HG03354 (cell line): ENCODE results near the gene ABCC10.
"Not testable (repeated sequence)": the region's sequence is repeated elsewhere in the genome, so short reads cannot be mapped to it uniquely, and the experiment has no call there.

Experiments used
- ATAC-seq: cut with Tn5 transposase; IDR thresholded peaks from one replicate; pipeline ENCODE4 v1.9.1; 2021; ENCODE audit warnings: mild to moderate bottlenecking; ENCODE audit not compliant: unreplicated experiment, poor library complexity, severe bottlenecking

The ABCC10 gene, protein sequence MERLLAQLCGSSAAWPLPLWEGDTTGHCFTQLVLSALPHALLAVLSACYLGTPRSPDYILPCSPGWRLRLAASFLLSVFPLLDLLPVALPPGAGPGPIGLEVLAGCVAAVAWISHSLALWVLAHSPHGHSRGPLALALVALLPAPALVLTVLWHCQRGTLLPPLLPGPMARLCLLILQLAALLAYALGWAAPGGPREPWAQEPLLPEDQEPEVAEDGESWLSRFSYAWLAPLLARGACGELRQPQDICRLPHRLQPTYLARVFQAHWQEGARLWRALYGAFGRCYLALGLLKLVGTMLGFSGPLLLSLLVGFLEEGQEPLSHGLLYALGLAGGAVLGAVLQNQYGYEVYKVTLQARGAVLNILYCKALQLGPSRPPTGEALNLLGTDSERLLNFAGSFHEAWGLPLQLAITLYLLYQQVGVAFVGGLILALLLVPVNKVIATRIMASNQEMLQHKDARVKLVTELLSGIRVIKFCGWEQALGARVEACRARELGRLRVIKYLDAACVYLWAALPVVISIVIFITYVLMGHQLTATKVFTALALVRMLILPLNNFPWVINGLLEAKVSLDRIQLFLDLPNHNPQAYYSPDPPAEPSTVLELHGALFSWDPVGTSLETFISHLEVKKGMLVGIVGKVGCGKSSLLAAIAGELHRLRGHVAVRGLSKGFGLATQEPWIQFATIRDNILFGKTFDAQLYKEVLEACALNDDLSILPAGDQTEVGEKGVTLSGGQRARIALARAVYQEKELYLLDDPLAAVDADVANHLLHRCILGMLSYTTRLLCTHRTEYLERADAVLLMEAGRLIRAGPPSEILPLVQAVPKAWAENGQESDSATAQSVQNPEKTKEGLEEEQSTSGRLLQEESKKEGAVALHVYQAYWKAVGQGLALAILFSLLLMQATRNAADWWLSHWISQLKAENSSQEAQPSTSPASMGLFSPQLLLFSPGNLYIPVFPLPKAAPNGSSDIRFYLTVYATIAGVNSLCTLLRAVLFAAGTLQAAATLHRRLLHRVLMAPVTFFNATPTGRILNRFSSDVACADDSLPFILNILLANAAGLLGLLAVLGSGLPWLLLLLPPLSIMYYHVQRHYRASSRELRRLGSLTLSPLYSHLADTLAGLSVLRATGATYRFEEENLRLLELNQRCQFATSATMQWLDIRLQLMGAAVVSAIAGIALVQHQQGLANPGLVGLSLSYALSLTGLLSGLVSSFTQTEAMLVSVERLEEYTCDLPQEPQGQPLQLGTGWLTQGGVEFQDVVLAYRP (N-terminal part only)

DNA sequence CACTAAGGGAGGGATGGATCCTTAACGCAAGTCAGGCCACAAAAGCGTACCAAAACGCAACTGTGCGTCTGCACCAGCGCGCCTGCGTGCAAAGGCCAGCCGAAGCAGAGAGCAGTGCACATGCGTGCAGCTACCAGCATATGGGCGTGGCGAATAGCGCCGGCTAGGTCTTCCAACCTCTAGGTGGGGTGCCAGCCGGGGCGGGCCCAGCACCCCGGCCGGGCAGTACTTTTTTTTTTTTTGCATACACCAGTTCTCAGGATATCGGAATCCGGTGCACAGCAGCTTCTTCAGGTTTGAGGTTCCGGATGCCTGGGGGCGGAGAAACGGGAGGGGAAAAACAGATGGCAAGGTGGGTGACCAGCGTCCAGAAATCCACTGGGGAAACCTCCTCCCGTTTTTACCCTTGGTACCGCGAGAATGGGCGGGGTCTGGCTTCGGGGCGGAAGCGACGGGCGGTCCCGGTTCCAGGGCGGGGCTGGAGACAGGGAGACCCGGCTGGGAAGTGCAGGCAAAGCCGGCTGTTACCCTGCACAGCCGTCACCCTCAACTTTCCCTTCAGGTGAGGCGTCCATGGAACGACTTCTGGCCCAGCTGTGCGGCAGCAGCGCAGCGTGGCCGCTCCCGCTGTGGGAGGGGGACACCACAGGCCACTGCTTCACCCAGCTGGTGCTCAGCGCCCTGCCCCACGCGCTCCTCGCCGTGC lies at the start of gene ABCC10:
Gene ABCC10, plus strand, starts transcription at position 136 of the 706 bp plus-strand sequence. Its CDS starts 438 bp downstream, at position 574.
- ATAC-seq: peak; percentile 94

DNA sequence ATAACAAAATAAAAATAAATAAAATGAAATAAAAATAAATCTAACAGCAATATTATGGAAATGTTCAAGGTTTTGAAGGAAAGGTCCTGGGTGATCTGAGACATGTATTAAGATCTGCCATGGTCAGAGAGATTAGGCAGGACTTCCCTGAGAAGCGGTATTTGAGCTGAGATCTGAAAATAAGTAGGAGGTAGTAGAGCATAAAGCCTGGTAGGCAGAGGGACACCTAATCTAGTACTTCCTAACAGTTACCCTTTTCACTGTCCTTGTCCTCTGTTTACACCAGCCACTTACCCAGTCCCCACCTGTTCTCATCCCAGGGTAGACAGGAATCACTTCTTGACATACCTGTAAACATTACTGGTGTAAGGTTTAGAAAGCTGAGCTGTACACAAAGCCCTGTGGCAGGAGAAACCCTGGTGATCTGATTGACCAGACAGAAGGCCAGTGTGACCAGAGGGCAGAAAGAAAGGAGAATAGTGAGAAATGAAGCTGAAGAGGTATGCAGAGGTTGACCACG lies 49.6 kb upstream of the ABCC10 start:
- no peak for ATAC-seq

DNA sequence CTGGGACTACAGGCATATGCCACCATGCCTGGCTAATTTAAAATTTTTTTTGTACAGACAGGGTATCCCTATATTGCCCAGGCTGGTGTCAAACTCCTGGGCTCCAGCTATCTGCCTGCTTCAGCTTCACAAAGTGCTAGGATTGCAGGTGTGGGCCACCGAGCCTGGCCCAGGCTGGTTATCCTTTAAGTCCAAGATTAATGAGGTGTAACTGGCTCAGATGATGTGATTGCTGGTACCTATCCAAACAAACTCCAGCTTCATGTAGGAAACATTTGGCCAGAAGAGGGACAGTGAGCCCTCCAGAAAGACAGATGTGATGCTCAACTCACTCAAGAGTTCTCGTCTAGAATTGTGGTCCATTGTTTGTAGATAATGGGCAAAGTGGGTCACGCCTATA lies 48.7 kb upstream of the ABCC10 start:
- no peak for ATAC-seq

DNA sequence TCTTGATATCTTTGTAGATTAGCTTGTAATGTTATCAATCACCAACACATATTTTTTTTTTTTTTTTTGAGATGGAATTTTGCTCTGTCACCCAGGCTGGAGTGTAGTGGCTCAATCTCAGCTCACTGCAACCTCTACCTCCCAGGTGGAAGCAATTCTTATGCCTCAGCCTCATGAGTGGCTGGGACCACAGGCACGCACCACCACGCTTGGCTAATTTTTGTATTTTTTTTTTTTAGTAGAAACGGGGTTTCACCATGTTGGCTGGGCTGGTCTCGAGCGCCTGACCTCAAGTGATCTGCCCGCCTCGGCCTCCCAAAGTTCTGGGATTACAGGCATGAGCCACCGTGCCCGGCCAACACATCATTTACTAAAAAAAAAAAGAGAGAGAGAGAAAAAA lies 46.5 kb upstream of the ABCC10 start:
- not testable (repeated sequence) for ATAC-seq

DNA sequence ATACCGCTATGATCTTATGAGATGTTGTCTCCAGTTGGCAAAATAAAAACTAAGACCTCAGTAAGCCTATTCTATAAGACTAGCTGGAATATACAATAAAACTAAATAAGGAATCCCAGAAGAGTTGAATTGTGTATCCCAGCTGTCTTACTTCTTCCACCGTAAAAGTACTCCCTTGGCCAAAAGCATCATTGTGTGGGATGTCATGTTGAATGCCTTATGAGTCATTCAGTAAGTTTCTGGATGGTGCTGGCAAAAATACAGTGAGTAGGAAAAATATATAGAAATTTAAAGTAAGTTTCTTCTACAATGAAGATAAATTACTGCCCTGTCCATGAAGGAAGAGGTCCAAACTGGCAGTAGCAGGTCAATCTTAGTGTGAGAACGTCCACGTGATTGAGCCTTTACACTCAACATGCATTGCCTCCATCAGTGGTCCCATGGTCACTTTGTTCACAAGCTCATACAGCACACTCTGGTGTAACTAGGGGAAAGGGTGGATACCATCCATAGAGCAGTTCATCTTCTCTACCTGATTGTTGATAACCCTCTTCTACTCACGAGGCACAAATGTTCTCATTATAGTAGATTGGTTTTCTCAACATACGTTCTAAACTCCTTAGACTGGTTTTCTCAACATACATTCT lies 44.2 kb upstream of the ABCC10 start:
- no peak for ATAC-seq

DNA sequence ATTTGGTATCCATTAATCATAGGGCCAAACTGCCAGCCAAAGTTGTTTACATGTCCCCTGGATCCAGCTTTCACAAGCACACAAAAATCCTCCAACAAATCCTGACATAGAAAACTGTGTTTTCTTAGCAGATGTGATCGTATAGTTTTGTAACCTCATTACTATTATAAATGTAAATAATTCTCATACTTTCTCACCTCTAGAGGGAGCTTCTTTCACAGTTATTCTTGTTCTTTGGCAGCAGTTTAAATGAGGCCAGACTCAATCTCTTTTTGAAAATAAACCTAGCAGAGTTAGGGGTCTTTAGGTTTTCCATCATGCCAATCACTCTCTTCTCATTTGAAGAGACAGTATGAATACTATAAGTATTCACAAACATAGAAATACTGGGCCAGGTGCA lies 40.8 kb upstream of the ABCC10 start:
- no peak for ATAC-seq

DNA sequence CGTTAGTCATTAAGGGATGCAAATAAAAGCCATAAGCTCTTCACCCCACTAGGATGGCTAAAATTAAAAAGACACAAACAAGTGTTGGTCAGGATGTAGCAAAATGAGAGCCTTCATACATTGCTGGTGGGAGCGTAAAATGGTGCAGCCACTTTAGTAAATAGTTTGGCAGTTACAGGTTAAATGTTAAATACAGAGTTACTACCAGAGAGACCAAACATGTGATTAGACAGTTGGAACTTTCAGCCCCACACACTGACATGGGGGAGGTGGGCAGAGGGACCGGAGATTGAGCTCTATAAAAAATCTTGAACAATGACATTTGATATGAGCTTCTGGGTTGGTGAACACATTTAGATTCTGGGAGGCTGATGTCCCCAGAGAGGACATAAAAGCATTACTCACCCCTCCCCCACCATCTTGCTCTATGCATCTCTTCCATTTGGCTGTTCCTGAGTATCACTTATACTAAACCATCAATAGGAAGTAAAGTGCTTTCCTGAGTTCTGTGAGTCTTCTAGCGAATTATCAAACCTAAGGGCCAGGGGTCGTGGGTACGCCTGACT lies 37.5 kb upstream of the ABCC10 start:
- no peak for ATAC-seq

DNA sequence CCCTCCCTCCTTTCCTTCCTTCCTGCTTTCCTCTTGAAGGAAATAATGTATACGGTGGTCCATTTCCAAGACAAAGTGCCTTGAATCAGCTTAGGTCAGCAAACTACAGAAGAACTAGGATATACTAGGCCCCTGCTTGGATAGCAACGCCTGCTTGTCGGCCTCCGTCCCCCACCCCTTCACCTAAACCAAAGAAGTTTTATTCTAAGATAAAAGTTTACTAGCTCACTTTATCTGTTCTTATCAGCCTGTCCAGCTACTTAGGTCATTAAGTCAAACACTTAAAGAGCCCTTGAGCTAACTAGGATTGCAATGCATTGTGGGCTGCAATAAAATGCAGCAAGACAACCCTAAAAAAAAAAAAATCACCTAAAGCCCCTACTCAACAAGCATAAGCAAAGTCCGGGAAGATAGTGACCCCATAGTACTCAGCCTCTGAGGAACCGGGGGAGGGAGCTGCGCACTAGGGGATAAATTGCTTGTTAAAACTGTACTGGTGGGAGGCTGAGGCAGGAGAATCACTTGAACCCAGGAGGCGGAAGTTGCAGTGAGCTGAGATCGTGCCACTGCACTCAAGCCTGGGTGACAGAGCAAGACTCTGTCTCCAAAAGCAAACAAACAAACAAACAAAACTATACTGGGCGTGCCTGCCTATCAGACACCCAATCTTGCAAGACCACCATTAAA lies 36.4 kb upstream of the ABCC10 start:
- not testable (repeated sequence) for ATAC-seq

DNA sequence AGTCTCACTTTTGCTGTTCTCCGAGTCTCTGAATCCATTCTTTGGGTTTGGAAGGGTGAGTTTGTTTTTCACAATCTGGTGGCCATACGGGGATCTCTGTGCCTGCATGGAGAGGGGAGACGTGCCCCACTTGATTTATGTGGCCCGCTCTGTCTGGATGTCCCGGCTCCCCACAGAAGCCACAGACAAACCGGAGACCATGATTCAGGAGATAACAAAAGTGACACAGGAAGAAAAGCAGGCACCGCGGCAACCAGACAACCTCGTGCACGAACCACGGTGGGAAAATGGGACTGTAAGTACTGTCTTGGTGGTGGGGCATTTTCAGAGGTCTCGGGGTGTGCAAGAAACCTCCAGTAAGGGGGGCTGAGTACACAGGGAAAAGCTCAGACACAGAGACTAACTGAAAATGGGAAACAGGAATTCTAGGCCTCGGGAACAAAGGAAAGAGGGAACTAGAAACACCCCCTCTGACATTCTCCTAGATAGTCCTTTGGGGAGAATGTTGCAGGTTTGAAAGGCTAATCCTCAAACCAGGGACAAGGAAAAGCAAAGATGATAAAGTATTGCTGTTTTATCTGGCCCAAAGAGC lies 35.8 kb upstream of the ABCC10 start:
- ATAC-seq: no peak

DNA sequence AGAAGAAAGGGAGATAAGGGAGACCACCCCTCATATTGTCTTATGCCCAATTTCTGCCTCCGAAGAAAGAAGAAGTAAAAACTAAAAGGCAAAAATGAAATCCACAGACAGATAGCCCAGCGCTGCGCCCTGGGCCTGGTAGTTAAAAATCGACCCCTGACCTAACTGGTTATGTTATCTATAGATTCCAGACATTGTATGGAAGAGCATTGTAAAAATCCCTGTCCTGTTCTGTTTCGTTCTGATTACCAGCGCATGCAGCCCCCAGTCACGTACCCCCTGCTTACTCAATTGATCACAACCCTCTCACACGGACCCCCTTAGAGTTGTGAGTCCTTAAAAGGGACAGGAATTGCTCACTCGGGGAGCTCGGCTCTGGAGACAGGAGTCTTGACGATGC lies 34.2 kb upstream of the ABCC10 start:
- ATAC-seq: not testable (repeated sequence)

DNA sequence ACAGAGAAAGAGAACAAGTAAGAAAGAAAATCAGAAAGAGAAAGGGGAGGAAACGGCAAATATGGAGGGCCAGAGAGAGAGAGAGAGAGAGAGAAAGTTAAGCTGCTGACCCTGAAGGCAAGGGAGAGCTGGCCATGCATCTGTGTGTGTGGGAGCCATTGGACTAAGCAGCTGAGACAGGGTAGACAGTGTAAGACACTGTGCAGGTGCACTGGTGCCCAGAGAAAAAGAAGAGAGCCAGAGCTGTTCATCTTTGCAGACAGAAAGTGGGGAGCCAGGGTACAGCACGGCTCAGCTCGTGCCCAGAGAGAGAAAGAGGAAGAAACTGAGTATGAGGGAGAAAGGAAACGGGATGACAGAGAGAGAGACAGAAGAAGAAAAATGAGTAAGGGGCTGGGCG lies 33.7 kb upstream of the ABCC10 start:
- no peak for ATAC-seq

DNA sequence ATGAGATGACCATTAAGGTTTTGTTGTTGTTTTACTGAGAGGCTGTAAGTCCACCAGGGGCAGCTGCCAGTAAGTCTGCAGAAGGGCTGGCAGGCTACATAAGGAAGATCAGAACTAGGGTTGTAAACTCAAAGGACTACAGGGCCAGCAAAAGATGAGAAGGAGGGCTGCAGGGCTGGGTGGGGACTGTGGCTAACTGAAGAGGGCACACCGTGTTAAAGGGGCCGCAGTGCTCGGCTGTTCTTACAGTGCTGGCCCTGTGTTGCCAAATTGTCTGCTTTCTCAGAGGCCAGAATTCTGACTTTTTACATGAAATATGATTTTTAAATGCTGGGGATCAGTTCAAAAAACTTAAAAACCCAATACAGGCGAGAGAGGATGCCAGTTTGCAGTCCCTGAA lies 32.4 kb upstream of the ABCC10 start:
- ATAC-seq: no peak

DNA sequence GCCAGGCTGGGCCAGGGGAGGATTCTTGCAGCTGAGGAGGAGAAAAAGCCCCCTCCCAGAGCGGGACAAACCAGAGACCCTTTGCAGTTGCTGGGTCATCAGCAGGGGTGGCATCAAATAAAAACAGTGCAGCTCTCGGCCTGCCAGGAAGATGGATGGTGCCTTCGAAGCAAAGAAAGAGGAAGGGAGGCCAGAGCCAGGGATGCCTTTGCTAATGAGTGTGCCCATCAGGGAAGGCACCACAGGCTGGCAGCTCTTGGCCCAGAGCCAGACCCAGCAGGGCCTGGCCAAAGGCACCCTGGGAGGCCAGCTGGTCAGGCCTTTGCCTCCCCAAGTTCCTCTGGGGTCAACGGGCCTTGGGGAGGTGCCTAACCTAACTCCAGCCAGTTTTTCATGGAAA lies 31.6 kb upstream of the ABCC10 start:
- ATAC-seq: no peak

DNA sequence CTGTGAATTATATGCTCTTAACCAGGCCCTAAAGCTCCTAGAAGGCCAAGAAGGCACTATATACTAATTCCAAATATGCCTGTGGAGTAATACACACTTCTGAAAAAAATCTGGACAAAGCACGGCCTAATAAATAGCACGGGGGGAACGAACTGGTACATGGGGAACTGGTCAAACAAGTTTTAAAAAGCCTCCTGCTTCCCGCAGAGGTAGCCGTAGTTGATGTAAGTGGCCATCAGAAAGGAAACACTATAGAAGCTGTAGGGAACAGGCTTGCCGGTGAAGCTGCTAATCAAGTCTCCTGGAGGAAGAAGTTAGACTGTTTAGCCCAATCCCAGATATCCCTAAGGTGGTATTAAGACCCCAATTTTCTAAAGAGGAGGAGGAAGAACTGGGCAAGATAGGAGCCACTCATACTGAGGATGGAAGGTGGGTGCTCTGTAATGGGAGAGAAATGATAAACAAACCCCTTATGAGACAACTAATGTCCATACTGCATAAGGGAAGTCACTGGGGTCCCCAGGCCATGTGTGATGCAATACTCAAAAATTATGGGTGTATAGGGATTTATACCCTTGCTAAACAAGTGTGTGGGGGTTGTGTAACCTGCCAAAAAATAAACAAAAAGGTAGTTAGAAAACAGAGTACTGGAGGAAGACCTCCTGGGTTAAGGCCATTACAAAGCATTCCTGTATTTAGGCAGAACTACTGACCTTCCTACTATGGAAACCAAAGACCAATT lies 30.8 kb upstream of the ABCC10 start:
- no peak for ATAC-seq

DNA sequence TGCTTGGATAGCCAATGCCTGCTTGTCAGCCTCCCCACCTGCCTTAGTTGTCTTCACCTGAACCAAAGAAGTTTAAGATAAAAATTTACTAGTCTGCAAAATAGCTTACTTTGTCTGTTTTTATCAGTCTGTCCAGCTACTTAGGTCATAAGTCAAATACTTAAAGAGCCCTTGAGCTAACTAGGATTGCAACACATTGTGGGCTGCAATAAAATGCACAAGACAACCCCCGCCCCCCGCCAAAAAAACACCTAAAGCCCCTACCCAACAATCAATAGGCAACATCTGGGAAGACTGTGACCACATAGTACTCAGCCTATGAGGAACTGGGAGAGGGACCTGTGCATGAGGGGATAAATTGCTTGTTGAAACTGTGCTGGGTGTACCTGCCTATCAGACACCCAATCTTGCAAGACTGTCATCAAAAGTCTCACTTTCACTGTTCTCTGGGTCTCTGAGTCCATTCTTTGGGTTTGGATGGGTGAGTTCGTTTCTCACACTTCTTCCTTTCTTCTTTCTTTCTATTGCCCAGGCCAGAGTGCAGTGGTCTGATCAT lies 27.3 kb upstream of the ABCC10 start:
- ATAC-seq: no peak

DNA sequence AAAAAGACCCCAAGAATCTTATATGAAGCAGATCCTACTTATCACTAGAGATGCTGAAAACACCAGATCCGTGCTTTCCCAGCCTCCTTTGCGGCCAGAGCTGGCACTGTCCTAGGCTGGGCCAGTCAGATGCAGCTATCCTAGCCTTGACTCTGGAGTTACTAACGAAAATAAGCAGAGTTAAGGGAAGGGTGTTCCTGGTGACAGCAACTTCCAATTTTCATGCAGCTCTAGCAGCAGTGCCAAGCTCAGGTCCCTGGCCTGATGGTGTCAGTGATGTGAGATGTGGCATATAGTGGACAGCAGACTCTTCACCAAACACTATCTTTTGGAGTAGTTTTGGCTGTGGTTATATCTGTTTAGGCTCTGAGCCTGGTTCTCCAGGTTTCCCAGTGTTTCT lies 25.6 kb upstream of the ABCC10 start:
- no peak for ATAC-seq

DNA sequence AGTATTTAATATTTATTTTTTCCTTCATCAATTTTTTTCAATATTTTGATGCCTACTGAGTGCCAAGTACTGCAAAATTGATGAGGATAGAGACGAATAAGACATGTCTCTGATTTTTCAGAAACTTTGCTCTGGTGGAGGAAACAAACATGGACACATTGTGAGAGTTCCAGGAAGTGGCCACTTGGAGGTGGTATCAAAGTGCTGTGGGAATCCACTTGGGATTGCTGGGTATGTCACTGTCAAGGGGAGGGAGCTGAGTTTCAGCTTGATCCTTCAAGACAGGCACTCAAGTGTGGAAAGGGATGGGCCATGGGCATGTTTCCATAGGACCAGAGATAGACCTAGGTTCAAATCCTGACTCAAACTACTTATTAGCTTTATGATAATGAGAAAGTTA lies 24.5 kb upstream of the ABCC10 start:
- ATAC-seq: no peak
